WTC11 (cell line): Measurements from ENCODE around the gene CCDC121.

ENCODE experiments used
- JUN ChIP-seq: sonication (generic); formaldehyde crosslinking; IDR thresholded peaks from 2 replicates; pipeline ENCODE4 v1.8.0; 2023; ENCODE audit warnings: mild to moderate bottlenecking, missing genetic modification reagents
- TF ChIP-seq, protein P1 (sequence below): fragments of 200-600 bp; IDR thresholded peaks from 2 replicates; pipeline ENCODE4 v1.8.0; 2022; ENCODE audit warnings: antibody characterized with exemption

DNA sequence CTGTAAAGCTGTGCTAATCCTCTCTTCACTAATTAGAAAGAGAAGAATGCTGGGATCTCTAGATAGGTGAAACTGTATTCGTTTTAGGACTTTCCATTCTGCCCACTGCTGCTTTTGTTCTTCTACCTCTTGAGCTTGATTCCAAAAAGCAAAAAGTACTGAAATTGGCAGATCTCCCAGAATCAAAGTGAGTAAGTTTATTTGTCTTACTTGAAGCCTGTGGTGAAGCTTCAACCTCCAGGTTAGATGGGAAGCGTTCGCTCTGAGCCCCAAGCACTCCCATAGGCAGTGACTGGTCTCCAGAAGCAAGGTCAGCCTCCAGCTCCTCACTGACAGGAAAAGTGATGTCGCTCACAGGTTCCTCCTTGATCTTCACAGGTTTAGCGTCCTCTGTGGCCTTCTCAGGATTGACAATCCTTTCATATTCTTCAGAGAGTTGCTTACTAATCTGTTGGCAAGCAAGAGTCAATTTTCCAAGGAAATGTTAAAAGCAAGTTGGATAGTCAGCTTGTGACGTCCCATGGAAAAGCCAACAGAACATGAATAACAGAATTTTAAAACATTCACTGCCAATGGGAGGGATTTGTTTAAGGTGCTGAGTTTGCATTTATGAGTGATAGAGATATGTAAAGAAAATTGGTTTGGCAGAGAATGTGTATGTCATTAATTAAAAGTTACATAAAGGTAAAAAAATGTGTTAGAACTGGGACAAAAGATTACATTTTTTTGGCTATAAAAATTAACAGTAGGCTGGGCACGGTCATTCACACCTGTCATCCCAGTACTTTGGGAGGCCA, 26.5 kb upstream of the CCDC121 start:
- TF ChIP-seq, protein P1, sequence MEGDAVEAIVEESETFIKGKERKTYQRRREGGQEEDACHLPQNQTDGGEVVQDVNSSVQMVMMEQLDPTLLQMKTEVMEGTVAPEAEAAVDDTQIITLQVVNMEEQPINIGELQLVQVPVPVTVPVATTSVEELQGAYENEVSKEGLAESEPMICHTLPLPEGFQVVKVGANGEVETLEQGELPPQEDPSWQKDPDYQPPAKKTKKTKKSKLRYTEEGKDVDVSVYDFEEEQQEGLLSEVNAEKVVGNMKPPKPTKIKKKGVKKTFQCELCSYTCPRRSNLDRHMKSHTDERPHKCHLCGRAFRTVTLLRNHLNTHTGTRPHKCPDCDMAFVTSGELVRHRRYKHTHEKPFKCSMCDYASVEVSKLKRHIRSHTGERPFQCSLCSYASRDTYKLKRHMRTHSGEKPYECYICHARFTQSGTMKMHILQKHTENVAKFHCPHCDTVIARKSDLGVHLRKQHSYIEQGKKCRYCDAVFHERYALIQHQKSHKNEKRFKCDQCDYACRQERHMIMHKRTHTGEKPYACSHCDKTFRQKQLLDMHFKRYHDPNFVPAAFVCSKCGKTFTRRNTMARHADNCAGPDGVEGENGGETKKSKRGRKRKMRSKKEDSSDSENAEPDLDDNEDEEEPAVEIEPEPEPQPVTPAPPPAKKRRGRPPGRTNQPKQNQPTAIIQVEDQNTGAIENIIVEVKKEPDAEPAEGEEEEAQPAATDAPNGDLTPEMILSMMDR = no peak
- TF ChIP-seq JUN (CRISPR knock-in tag) = no peak
